KMS-11 (cell line): ENCODE data around the gene SLC51A.
"Not testable (repeated sequence)": the region's sequence is repeated elsewhere in the genome, so short reads cannot be mapped to it uniquely, and the experiment has no call there.

ENCODE experiments used
- H2AFZ ChIP-seq: fragments of 200-600 bp; sonication (generic); 2 replicates; pipeline ENCODE4 v1.6.1; 2016; ENCODE audit warnings: antibody characterized with exemption, mixed run types, low read depth
- H3K27ac ChIP-seq: fragments of 200-600 bp; sonication (generic); 2 replicates; pipeline ENCODE4 v1.6.1; 2016; ENCODE audit warnings: mild to moderate bottlenecking, mixed run types
- H3K27me3 ChIP-seq: fragments of 200-600 bp; sonication (generic); 2 replicates; pipeline ENCODE4 v1.6.1; 2017; ENCODE audit warnings: mild to moderate bottlenecking, low read depth, mixed run types, moderate library complexity; ENCODE audit not compliant: insufficient read depth
- H3K36me3 ChIP-seq: fragments of 200-600 bp; sonication (generic); 2 replicates; pipeline ENCODE4 v1.6.1; 2017; ENCODE audit warnings: mild to moderate bottlenecking, mixed run types; ENCODE audit not compliant: insufficient read depth
- H3K4me1 ChIP-seq: fragments of 200-600 bp; sonication (generic); 2 replicates; pipeline ENCODE4 v1.6.1; 2016; ENCODE audit warnings: mild to moderate bottlenecking, low read depth, mixed run types; ENCODE audit not compliant: poor library complexity, severe bottlenecking
- H3K4me2 ChIP-seq: fragments of 200-600 bp; sonication (generic); 2 replicates; pipeline ENCODE4 v1.7.0; 2016; ENCODE audit warnings: mild to moderate bottlenecking, mixed run types
- H3K4me3 ChIP-seq: fragments of 200-600 bp; sonication (generic); IDR thresholded peaks from 2 replicates; pipeline ENCODE4 v1.6.1; 2017; ENCODE audit warnings: low read depth, low read length, mixed read lengths; ENCODE audit not compliant: insufficient read depth
- H3K79me2 ChIP-seq: fragments of 200-600 bp; sonication (generic); 2 replicates; pipeline ENCODE4 v1.6.1; 2016; ENCODE audit warnings: low read depth, mixed run types; ENCODE audit not compliant: insufficient read depth
- H3K9ac ChIP-seq: fragments of 200-600 bp; sonication (generic); 2 replicates; pipeline ENCODE4 v1.6.1; 2016; ENCODE audit warnings: mild to moderate bottlenecking, mixed run types
- H4K20me1 ChIP-seq: fragments of 200-600 bp; sonication (generic); 2 replicates; pipeline ENCODE4 v1.6.1; 2016; ENCODE audit warnings: mild to moderate bottlenecking, mixed run types; ENCODE audit not compliant: insufficient read depth
- TF ChIP-seq, protein P1 (sequence below): fragments of 200-600 bp; sonication (generic); conservative IDR thresholded peaks from 2 replicates; pipeline ENCODE4 v1.6.1; 2017; ENCODE audit warnings: low read depth, mild to moderate bottlenecking, antibody characterized with exemption, low read length, moderate library complexity, mixed read lengths

The SLC51A gene

DNA sequence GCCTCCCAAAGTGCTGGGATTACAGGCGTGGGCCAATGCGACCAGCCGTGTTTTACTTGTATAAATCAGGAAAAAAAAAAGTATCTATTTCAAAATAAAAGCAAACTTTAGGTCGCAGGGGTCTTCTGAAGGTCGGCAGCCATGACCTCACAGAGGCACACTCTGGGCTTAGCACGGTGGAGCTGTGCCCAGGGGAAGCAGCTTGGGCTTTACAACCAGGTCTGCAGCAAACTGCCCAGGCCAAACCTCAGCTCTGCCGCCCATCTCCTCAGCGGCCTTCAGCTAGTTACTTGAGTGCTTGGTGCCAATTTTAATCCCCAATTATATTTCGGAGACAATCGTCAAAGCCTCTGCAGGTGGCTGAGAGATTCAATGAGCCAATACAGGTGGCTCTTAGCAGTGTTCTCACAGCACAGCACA lies 35.2 kb upstream of the SLC51A start:
- Histone ChIP-seq H3K27ac (no peak overlapping the region), H3K9ac (no peak overlapping the region)

DNA sequence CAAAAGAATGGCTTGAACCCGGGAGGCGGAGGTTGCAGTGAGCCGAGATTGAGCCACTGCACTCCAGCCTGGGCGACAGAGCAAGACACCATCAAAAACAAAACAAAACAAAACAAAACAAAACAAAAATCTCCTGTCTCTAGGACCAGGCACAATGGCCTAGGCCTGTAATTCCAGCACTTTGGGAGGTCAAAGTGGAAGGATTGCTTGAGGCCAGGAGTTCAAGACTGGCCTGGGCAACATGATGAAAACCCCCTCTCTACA lies 32.2 kb upstream of the SLC51A start:
- H3K27ac ChIP-seq, H3K36me3 ChIP-seq, H4K20me1 ChIP-seq, H3K4me3 ChIP-seq, H2AFZ ChIP-seq, H3K27me3 ChIP-seq, H3K9ac ChIP-seq, H3K79me2 ChIP-seq, H3K4me2 ChIP-seq: not testable (repeated sequence)
- H3K4me1 ChIP-seq = peaks cover 48% of the 10 kb centered on the region

More for the DNA sequence above, 35.2 kb upstream of the SLC51A start:
- H3K79me2 ChIP-seq = no peaks in the 10 kb centered on the region
- H3K4me1 ChIP-seq = peaks cover 34% of the 10 kb centered on the region
- H3K27me3 ChIP-seq = no peaks in the 10 kb centered on the region
- 0 out of 2 replicates have a peak overlapping the region, but pooled peaks have one; percentile 41 for H2AFZ ChIP-seq
- no peak overlapping the region for H3K4me3 ChIP-seq
- H4K20me1 ChIP-seq = no peaks in the 10 kb centered on the region
- TF ChIP-seq, protein P1, sequence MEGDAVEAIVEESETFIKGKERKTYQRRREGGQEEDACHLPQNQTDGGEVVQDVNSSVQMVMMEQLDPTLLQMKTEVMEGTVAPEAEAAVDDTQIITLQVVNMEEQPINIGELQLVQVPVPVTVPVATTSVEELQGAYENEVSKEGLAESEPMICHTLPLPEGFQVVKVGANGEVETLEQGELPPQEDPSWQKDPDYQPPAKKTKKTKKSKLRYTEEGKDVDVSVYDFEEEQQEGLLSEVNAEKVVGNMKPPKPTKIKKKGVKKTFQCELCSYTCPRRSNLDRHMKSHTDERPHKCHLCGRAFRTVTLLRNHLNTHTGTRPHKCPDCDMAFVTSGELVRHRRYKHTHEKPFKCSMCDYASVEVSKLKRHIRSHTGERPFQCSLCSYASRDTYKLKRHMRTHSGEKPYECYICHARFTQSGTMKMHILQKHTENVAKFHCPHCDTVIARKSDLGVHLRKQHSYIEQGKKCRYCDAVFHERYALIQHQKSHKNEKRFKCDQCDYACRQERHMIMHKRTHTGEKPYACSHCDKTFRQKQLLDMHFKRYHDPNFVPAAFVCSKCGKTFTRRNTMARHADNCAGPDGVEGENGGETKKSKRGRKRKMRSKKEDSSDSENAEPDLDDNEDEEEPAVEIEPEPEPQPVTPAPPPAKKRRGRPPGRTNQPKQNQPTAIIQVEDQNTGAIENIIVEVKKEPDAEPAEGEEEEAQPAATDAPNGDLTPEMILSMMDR = no peak
- H3K36me3 ChIP-seq = no peaks in the 10 kb centered on the region
- H3K4me2 ChIP-seq = peak overlapping the region; percentile 59; the same call in 1 of the 2 replicates

DNA sequence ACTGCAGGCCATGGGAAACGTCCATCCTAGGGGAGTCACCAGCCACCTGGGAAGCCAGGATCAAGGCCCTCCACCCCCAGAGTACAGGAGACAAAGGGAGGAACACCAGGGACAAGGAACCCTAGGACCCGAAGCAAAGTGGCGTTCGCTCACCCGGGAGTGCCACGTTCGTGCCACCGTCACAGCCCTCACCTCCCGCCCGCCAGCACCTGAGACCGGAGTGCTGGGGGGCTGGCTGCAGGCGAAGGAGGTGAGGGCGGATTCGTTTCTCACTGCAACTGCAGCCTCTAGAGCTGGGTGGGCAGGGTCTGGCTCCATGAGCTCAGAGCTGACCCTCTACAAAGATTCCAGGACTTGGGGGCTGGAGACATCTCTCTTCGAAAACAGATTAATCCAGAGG lies 31.5 kb upstream of the SLC51A start:
- H3K9ac ChIP-seq = no peak overlapping the region
- TF ChIP-seq, protein P1 = no peak
- H3K27ac ChIP-seq = no peak overlapping the region
- no peaks in the 10 kb centered on the region for H3K79me2 ChIP-seq
- H2AFZ ChIP-seq = no peak overlapping the region
- H4K20me1 ChIP-seq = no peaks in the 10 kb centered on the region
- no peak overlapping the region for H3K4me3 ChIP-seq
- no peaks in the 10 kb centered on the region for H3K27me3 ChIP-seq
- no peaks in the 10 kb centered on the region for H3K36me3 ChIP-seq
- H3K4me1 ChIP-seq = peaks cover 48% of the 10 kb centered on the region
- H3K4me2 ChIP-seq = no peak overlapping the region

DNA sequence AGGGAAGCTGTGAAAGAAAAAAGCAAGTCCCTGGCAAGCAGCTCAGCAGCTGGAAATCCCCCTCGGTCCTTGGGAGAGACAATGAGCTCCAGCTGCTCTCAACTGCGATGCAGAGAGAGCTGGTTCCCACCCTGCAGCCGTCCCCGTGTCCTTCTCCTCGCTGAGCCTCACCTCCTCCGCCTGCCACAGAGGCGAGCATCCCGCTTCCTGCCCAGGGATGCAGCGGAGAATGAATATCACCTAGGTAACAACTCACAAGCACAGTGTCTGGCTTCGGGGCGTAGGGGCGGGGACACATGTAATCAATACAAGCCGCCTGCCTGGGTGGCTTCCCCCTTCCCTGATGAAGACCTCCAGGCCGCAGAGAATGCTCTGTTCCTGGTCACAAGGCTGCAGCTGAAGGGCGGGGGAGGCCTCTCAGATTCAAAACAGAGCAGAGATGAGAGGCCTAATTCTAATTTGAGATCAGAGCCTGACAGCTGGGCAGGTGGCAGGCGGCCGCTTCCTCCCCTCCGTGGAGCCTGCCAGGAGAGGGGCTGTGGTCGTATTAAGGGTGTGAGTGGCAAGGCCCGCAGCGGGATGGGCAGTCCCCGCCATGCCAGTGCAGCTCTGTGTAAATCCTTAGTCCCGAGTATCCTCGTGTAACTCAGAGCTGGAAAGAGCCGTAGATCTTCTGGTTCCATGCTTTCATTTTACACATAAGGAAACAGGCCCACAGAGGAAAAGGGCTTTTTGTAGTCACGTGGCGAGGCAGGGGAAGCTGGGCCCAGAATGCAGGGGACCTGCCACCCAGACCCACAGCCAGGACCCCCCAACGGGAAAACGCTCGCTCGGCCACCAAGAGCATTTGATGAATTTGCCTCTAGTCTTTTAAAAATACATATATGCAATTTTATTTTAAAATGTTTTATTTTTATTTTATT lies 29.4 kb upstream of the SLC51A start:
- H3K9ac ChIP-seq = no peak overlapping the region
- peaks cover 38% of the 10 kb centered on the region for H3K4me1 ChIP-seq
- H3K79me2 ChIP-seq = no peaks in the 10 kb centered on the region
- H4K20me1 ChIP-seq = no peaks in the 10 kb centered on the region
- H3K27ac ChIP-seq = no peak overlapping the region
- no peak overlapping the region for H3K4me3 ChIP-seq
- H3K27me3 ChIP-seq = no peaks in the 10 kb centered on the region
- peak overlapping the region; percentile 3; the same call in 1 of the 2 replicates for H3K4me2 ChIP-seq
- no peaks in the 10 kb centered on the region for H3K36me3 ChIP-seq
- H2AFZ ChIP-seq = peak overlapping the region; percentile 49; the same call in 1 of the 2 replicates
- TF ChIP-seq, protein P1 = no peak
